H1 (cell line): Measurements from ENCODE around the gene PRRT2. TPM values are rescaled to one million over a fixed set of nuclear protein-coding genes. Genes with fewer than 3 reads are reported as not detected.
A peak's percentile ranks its signal among the peaks of the same experiment; 100 is the strongest.

ENCODE experiments used
- CTCF ChIA-PET: fragments of 300-600 bp; sonication (Branson Sonifier 250); formaldehyde crosslinking; loops from one replicate; lab custom pipeline; 2021; ENCODE audit not compliant: partially characterized antibody; lab: Charles Lee
- POLR2A ChIA-PET: fragments of 300-600 bp; sonication (Branson Sonifier 250); formaldehyde crosslinking; loops from one replicate; lab custom pipeline; 2021; ENCODE audit warnings: inconsistent platforms; ENCODE audit not compliant: partially characterized antibody; lab: Charles Lee
- DNase-seq, 2 experiments: peaks; one replicate each; pipeline versions ENCODE4 v3.0.0 to v3.0.0-alpha.2; 2010 to 2022; ENCODE audit warnings: low spot score in 2 of 2, low read depth in 1 of 2, mixed read lengths in 1 of 2
- FAIRE-seq: peaks from 2 replicates; lab custom pipeline; 2011; peaks lifted over from hg19 to GRCh38; lab: Jason Lieb, UNC
- H2AFZ ChIP-seq: 2 replicates; pipeline ENCODE4 v1.8.1; 2012; ENCODE audit warnings: low read length, inconsistent platforms
- H2AK5ac ChIP-seq: 2 replicates; pipeline ENCODE4 v1.6.1; 2013; ENCODE audit warnings: low read depth, low read length
- H2BK120ac ChIP-seq: replicated peaks from 2 replicates; pipeline ENCODE3; 2013; ENCODE audit warnings: low read depth, low read length, inconsistent platforms
- H2BK12ac ChIP-seq: 2 replicates; pipeline ENCODE4 v1.6.1; 2013; ENCODE audit warnings: low read depth, low read length
- H2BK15ac ChIP-seq: 2 replicates; pipeline ENCODE4 v1.6.1; 2013; ENCODE audit warnings: low read length
- H2BK20ac ChIP-seq: 2 replicates; pipeline ENCODE4 v1.6.1; 2013; ENCODE audit warnings: low read length
- H2BK5ac ChIP-seq: 2 replicates; pipeline ENCODE4 v1.6.1; 2013; ENCODE audit warnings: low read depth, low read length
- H3K14ac ChIP-seq: 2 replicates; pipeline ENCODE4 v1.6.1; 2013; ENCODE audit warnings: inconsistent platforms; ENCODE audit not compliant: insufficient read length
- H3K18ac ChIP-seq: 2 replicates; pipeline ENCODE4 v1.6.1; 2013; ENCODE audit warnings: low read length; ENCODE audit errors: extremely low read depth
- H3K23ac ChIP-seq: 2 replicates; pipeline ENCODE4 v1.6.1; 2013; ENCODE audit warnings: inconsistent platforms; ENCODE audit not compliant: insufficient read length
- H3K23me2 ChIP-seq: 2 replicates; pipeline ENCODE4 v1.6.1; 2013; ENCODE audit warnings: low read depth, low read length
- H3K27ac ChIP-seq: 2 replicates; pipeline ENCODE4 v1.6.1; 2011; ENCODE audit warnings: low read depth, low read length, inconsistent platforms
- H3K27me3 ChIP-seq, 4 experiments: replicated peaks in 1 of 4; 1 replicate in 1 of 4; 2 replicates in 3 of 4; pipeline versions ENCODE4 v1.6.1 to v1.8.1; 2011 to 2013; ENCODE audit warnings: low read length in 3 of 4, mild to moderate bottlenecking in 3 of 4, inconsistent platforms in 2 of 4, mixed read lengths in 2 of 4, moderate library complexity in 1 of 4; ENCODE audit not compliant: control insufficient read depth in 3 of 4, insufficient read depth in 3 of 4; ENCODE audit errors: extremely low read depth in 1 of 4
- H3K36me3 ChIP-seq, 4 experiments: 2 replicates each; pipeline versions ENCODE4 v1.6.1 to v1.8.1; 2011 to 2013; ENCODE audit warnings: mild to moderate bottlenecking in 4 of 4, low read length in 3 of 4, moderate library complexity in 2 of 4, control low read depth in 1 of 4, inconsistent platforms in 1 of 4; ENCODE audit not compliant: insufficient read depth in 4 of 4, control insufficient read depth in 2 of 4
- H3K4ac ChIP-seq: replicated peaks from 2 replicates; pipeline ENCODE3; 2013; ENCODE audit warnings: low read length, low read depth, mixed read lengths, inconsistent platforms; ENCODE audit not compliant: insufficient read length
- H3K4me1 ChIP-seq, 4 experiments: replicated peaks in 1 of 4; 1 replicate in 1 of 4; 2 replicates in 3 of 4; pipeline versions ENCODE4 v1.6.1 to v1.8.1; 2011 to 2013; ENCODE audit warnings: low read length in 3 of 4, inconsistent platforms in 2 of 4, mixed read lengths in 1 of 4; ENCODE audit not compliant: insufficient read depth in 4 of 4, control insufficient read depth in 3 of 4
- H3K4me2 ChIP-seq, 2 experiments: 2 replicates each; pipeline versions ENCODE4 v1.6.1 to v1.8.1; 2011 to 2013; ENCODE audit warnings: low read depth in 2 of 2, low read length in 2 of 2, control low read depth in 1 of 2, inconsistent platforms in 1 of 2, mild to moderate bottlenecking in 1 of 2; ENCODE audit not compliant: insufficient read depth in 1 of 2
- H3K4me3 ChIP-seq, 4 experiments: fragments of 200-600, 300-600 bp in 1 of 4; sonication (generic), shearing (Covaris generic), sonication (Bioruptor Twin) in 1 of 4; 2 replicates each; pipeline versions ENCODE4 v1.5.1 to v1.8.1; 2011 to 2016; ENCODE audit warnings: low read length in 4 of 4, low read depth in 3 of 4, control low read depth in 2 of 4, inconsistent platforms in 2 of 4, mild to moderate bottlenecking in 2 of 4, mixed read lengths in 1 of 4, moderate library complexity in 1 of 4; ENCODE audit not compliant: insufficient read depth in 2 of 4; ENCODE audit errors: extremely low read depth in 1 of 4
- H3K56ac ChIP-seq: replicated peaks from 2 replicates; pipeline ENCODE3; 2013; ENCODE audit warnings: low read depth, mild to moderate bottlenecking, mixed read lengths, low read length, inconsistent platforms; ENCODE audit not compliant: insufficient read length
- H3K79me1 ChIP-seq: 2 replicates; pipeline ENCODE4 v1.6.1; 2013; ENCODE audit warnings: low read depth, low read length, control low read depth
- H3K79me2 ChIP-seq, 2 experiments: 2 replicates each; pipeline versions ENCODE4 v1.6.1 to v1.8.1; 2012 to 2013; ENCODE audit warnings: low read length in 2 of 2, mild to moderate bottlenecking in 2 of 2, inconsistent platforms in 1 of 2; ENCODE audit not compliant: insufficient read depth in 2 of 2, control insufficient read depth in 1 of 2
- H3K9ac ChIP-seq, 4 experiments: replicated peaks in 1 of 4; 1 replicate in 1 of 4; 2 replicates in 3 of 4; pipeline versions ENCODE4 v1.6.1 to v1.8.1; 2011 to 2013; ENCODE audit warnings: low read depth in 3 of 4, low read length in 3 of 4, control low read depth in 2 of 4, mild to moderate bottlenecking in 2 of 4, moderate library complexity in 2 of 4, inconsistent platforms in 1 of 4; ENCODE audit errors: extremely low read depth in 1 of 4
- H3K9me3 ChIP-seq, 2 experiments: 2 replicates each; pipeline versions ENCODE4 v1.6.1 to v1.8.1; 2012 to 2013; ENCODE audit warnings: mild to moderate bottlenecking in 2 of 2, moderate library complexity in 2 of 2, control low read depth in 1 of 2, inconsistent platforms in 1 of 2, low read depth in 1 of 2, low read length in 1 of 2, mixed read lengths in 1 of 2; ENCODE audit not compliant: insufficient read depth in 2 of 2
- H4K20me1 ChIP-seq, 2 experiments: replicated peaks in 1 of 2; 2 replicates each; pipeline versions ENCODE3 to v1.8.1; 2011 to 2013; ENCODE audit warnings: inconsistent platforms in 2 of 2, low read length in 2 of 2, mild to moderate bottlenecking in 1 of 2; ENCODE audit not compliant: insufficient read depth in 2 of 2, control insufficient read depth in 1 of 2
- H4K5ac ChIP-seq: 2 replicates; pipeline ENCODE4 v1.6.1; 2013; ENCODE audit warnings: low read length, low read depth, mixed read lengths, inconsistent platforms; ENCODE audit not compliant: insufficient read length
- H4K8ac ChIP-seq: 2 replicates; pipeline ENCODE4 v1.8.0; 2013; ENCODE audit warnings: mild to moderate bottlenecking, moderate library complexity, low read length, inconsistent platforms; ENCODE audit not compliant: insufficient read depth; ENCODE audit errors: extremely low read depth
- H4K91ac ChIP-seq: replicated peaks from 2 replicates; pipeline ENCODE3; 2013; ENCODE audit warnings: low read length, mixed read lengths, inconsistent platforms; ENCODE audit not compliant: insufficient read length
- MAFK ChIP-seq: IDR thresholded peaks from 2 replicates; pipeline ENCODE4 v1.6.1; 2012; ENCODE audit warnings: low read depth, mild to moderate bottlenecking, improper control_type of control experiment, low read length
- TEAD4 ChIP-seq: IDR thresholded peaks from 2 replicates; pipeline ENCODE4 v1.6.1; 2012; ENCODE audit warnings: low read depth, low read length, inconsistent platforms, mixed read lengths
- WGBS, 2 experiments: shearing (Covaris generic) in 1 of 2; methylation state at CpG; one replicate each; pipeline versions ENCODE4 v1.1.6 to v1.1.7; 2013 to 2015; ENCODE audit warnings: low lambda C conversion rate in 2 of 2, mixed read lengths in 2 of 2, inconsistent platforms in 1 of 2, low coverage in 1 of 2, missing lambda C conversion rate in 1 of 2; ENCODE audit not compliant: insufficient replicate concordance in 2 of 2, insufficient coverage in 1 of 2, insufficient read length in 1 of 2; ENCODE audit errors: extremely low coverage in 1 of 2, missing lambda C conversion rate in 1 of 2; 5-methylcytosine and 5-hydroxymethylcytosine counted together
- polyA plus RNA-seq, 7 experiments: library from polyadenylated mRNA; depleted of rRNA in 3 of 7; stranded (reverse) in 5 of 7; unstranded in 2 of 7; fragments of >200 nt in 5 of 7; fragments of 200-250 nt in 2 of 7; gene quantifications; 1 replicate in 5 of 7; 2 replicates in 1 of 7; 4 replicates in 1 of 7; pipeline versions ENCODE4 v1.2.1 to v1.2.3, GENCODE V29; 2011 to 2013; ENCODE audit warnings: missing spikeins in 2 of 7, mixed read lengths in 2 of 7
- total RNA-seq: library from RNA; stranded (reverse); fragmentation: NEBNext Ultra II Directional; extraction: Animal tissue kit (Norgen Biotek cat#: 25700); gene quantifications from 2 replicates; pipeline ENCODE4 v1.2.1, GENCODE V29; 2021

PRRT2 gene
- total and polyA plus RNA-seq, 2 of the 8 experiments (the other 6 are each of a cell fraction or from before 2014, with no cell fraction given): 12.8 to 32.6 TPM

DNA sequence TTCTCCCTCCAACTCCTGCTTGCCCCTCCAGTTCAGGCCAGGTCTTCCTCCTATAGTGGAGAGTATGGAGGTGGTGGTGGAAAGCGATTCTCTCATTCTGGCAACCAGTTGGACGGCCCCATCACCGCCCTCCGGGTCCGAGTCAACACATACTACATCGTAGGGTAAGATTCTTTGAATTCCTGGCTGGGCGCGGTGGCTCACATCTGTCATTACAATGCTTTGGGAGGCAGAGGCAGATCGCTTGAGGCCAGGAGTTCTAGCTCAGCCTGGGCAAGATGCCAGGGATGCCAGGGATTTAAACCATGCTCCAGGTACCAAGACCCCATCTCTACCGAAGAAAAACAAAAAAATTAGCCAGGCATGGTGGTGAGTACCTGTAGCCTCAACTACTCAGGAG lies 32.5 kb upstream of the PRRT2 start:
- H3K79me1 ChIP-seq: no peaks in the 10 kb centered on the region
- 91% methylated on average over 10 of the region's 10 CpGs; no CpG with 5 or more reads in 1 of the 2 experiments for WGBS, 2 experiments
- H3K79me2 ChIP-seq: no peaks in the 10 kb centered on the region
- 0 out of 2 replicates have a peak overlapping the region, but pooled peaks have one; percentile 39 for H2BK12ac ChIP-seq
- no peak overlapping the region for H3K23ac ChIP-seq
- no peak overlapping the region for H3K4me2 ChIP-seq
- ChIA-PET CTCF (interaction anchor here (1.6 kb wide), 1 partner anchor 21 kb away, joined by 6 read pairs; no protein-coding TSS in a partner anchor), POLR2A (interaction anchor here (0.9 to 3.2 kb wide), 7 partner anchors 8 to 38 kb away, joined by 3 to 16 read pairs (median 4); partner anchors contain the start of gene KIF22)
- H3K27ac ChIP-seq: no peak overlapping the region
- DNase-seq: no peak
- no peak overlapping the region for H3K18ac ChIP-seq
- no peak overlapping the region for H3K4ac ChIP-seq
- H2BK20ac ChIP-seq: peak overlapping the region; percentile 72; the same call in 1 of the 2 replicates
- no peak overlapping the region for H3K14ac ChIP-seq
- H4K91ac ChIP-seq: no peak overlapping the region
- no peaks in the 10 kb centered on the region for H3K9me3 ChIP-seq
- H3K9ac ChIP-seq: no peak overlapping the region
- no peak overlapping the region for H2BK5ac ChIP-seq
- H3K23me2 ChIP-seq: no peaks in the 10 kb centered on the region
- H2AK5ac ChIP-seq: 0 out of 2 replicates have a peak overlapping the region, but pooled peaks have one; percentile 28
- no peaks in the 10 kb centered on the region for H3K36me3 ChIP-seq
- peaks cover 0 to 2% (median 0%) of the 10 kb centered on the region in 4 experiments; a peak in 2 of 7 replicates for H3K27me3 ChIP-seq
- H3K56ac ChIP-seq: no peak overlapping the region
- FAIRE-seq: no peak
- no peak overlapping the region for H4K5ac ChIP-seq
- no peaks in the 10 kb centered on the region for H4K20me1 ChIP-seq
- no peak overlapping the region for H3K4me3 ChIP-seq
- H4K8ac ChIP-seq: no peak overlapping the region
- H2BK120ac ChIP-seq: no peak overlapping the region
- H2AFZ ChIP-seq: no peak overlapping the region
- no peak overlapping the region for H2BK15ac ChIP-seq
- TF ChIP-seq MAFK: no peak
- peak; percentile 82 for TF ChIP-seq TEAD4
- no peaks in the 10 kb centered on the region for H3K4me1 ChIP-seq
